Breast epithelium (tissue), 3 donors: ENCODE data around the gene ARHGDIA.

Source experiments
- POLR2A ChIP-seq: fragments of 450-650 bp; IDR thresholded peaks from one replicate; pipeline ENCODE4 v1.6.1; 2016; ENCODE audit warnings: antibody characterized with exemption, mild to moderate bottlenecking, moderate library complexity
- TF ChIP-seq, protein P1 (sequence below), 3 donors: fragments of 450-650 bp; IDR thresholded peaks; one replicate each; pipeline ENCODE4 v1.5.1; 2016 to 2017; ENCODE audit warnings: antibody characterized with exemption in 3 of 3, mild to moderate bottlenecking in 3 of 3, moderate library complexity in 3 of 3

DNA sequence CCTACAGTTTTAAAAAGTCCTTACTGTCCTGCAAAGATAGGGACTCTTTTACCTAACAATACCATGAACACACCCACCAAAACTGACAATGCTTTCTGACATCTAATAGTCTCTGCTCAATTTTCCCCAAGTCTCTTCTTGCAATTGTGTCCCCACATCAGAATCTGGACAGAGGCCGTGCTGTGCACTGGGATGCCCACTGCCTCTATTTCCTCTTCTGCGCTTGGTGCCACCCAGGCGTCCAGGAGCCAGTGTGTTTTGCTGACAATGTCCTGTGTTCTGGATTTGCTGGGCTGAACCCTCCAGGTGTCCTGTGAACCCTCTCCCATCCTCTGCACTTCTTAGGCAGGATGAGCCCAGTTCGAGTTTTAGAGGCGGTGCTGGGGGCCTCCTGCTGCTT lies 6.4 kb upstream of the ARHGDIA start:
- TF ChIP-seq POLR2A = no peak
- TF ChIP-seq, protein P1, sequence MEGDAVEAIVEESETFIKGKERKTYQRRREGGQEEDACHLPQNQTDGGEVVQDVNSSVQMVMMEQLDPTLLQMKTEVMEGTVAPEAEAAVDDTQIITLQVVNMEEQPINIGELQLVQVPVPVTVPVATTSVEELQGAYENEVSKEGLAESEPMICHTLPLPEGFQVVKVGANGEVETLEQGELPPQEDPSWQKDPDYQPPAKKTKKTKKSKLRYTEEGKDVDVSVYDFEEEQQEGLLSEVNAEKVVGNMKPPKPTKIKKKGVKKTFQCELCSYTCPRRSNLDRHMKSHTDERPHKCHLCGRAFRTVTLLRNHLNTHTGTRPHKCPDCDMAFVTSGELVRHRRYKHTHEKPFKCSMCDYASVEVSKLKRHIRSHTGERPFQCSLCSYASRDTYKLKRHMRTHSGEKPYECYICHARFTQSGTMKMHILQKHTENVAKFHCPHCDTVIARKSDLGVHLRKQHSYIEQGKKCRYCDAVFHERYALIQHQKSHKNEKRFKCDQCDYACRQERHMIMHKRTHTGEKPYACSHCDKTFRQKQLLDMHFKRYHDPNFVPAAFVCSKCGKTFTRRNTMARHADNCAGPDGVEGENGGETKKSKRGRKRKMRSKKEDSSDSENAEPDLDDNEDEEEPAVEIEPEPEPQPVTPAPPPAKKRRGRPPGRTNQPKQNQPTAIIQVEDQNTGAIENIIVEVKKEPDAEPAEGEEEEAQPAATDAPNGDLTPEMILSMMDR (IDR thresholded peaks at IDR 0.05) = no peak
